Lower leg skin (tissue), 3 donors: Measurements from ENCODE around the gene SFTPD.
"Not testable (repeated sequence)": the region's sequence is repeated elsewhere in the genome, so short reads cannot be mapped to it uniquely, and the experiment has no call there.

Experiments used
- CTCF ChIP-seq, 3 donors: fragments of 450-650 bp; IDR thresholded peaks; one replicate each; pipeline ENCODE4 v1.5.1; 2016; ENCODE audit warnings: antibody characterized with exemption in 3 of 3, mild to moderate bottlenecking in 3 of 3, moderate library complexity in 2 of 3
- POLR2A ChIP-seq, 2 donors: fragments of 450-650 bp; IDR thresholded peaks; one replicate each; pipeline ENCODE4 v1.6.1; 2016 to 2017; ENCODE audit warnings: antibody characterized with exemption in 2 of 2, mild to moderate bottlenecking in 1 of 2, moderate library complexity in 1 of 2

GRCh38 chr10:79914512-79914911, 34.4 kb downstream of the SFTPD start:
- TF ChIP-seq CTCF, POLR2A (IDR thresholded peaks at IDR 0.05): not testable (repeated sequence)
